Iris pigment epithelial cell (primary cell): ENCODE measurements around the gene SNED1.

Source experiments
- DNase-seq: peaks from one replicate; pipeline ENCODE4 v3.0.0-alpha.2; 2011; ENCODE audit warnings: low read depth

Gene SNED1

GRCh38 chr2:241129086-241129871 lies 130.9 kb downstream of the SNED1 start:
- DNase-seq = no peak

DNA sequence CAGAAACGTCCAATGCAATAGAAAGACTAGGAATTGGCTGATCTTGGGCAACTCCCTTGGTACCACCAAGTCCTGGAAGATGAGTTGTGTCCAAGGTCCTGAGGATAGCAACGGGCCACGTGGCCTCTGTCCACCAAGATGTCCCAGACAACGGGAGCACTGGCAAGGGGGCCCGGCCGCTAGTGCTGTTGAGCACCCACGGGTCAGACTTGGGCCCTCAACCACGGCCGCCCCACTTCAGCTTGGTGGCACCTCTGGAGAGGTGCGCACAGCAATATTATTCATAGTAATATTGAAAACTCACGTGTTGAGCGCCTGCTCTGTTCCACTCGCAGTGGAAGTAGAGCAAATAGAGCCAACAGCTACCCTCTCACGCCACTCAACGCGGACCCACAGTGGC lies 131.9 kb downstream of the SNED1 start:
- DNase-seq = no peak

- DNase-seq = no peak
Observed at GRCh38 chr2:241131531-241131930, 133.1 kb downstream of the SNED1 start.

GRCh38 chr2:241132538-241133435 lies 134.4 kb downstream of the SNED1 start:
- no peak for DNase-seq

GRCh38 chr2:241133436-241133820 lies 135.0 kb downstream of the SNED1 start:
- no peak for DNase-seq

- DNase-seq = no peak
Observed at GRCh38 chr2:241134711-241135110, 136.3 kb downstream of the SNED1 start.

- DNase-seq = no peak
Observed at GRCh38 chr2:241135737-241136136, 137.3 kb downstream of the SNED1 start.

- DNase-seq = no peak
Observed at GRCh38 chr2:241136191-241136590, 137.8 kb downstream of the SNED1 start.

DNA sequence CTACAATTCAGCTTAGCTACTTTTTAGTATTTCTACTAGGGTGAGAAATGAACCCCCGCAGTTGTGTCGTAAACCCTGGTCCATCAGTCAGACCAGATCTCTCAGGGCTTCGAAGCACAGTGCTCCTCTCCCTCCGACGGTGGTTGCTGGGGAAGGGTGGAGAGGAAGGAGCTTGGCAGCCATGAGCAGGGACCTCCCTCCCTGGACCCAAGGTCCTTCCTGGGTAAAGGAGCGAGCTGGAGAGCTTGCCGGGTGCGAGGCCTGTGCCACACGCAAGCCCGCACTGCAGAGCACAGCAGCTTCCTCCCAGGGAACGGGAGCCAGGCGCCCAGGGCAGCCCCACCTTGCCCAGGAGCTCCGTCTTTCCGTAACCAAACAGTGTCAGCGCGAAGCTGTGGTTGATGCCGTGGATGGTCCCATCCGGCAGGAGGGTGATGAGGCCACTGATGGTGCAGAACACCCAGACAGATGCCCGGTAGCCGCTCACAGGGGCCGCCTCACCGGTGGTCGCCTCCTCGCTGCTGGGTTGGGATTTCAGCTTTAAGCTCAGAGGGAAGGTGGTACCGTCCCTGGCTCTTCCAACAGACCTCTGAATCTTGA lies 138.3 kb downstream of the SNED1 start:
- no peak for DNase-seq

- DNase-seq = no peak
Observed at GRCh38 chr2:241137276-241138190, 139.1 kb downstream of the SNED1 start.

DNA sequence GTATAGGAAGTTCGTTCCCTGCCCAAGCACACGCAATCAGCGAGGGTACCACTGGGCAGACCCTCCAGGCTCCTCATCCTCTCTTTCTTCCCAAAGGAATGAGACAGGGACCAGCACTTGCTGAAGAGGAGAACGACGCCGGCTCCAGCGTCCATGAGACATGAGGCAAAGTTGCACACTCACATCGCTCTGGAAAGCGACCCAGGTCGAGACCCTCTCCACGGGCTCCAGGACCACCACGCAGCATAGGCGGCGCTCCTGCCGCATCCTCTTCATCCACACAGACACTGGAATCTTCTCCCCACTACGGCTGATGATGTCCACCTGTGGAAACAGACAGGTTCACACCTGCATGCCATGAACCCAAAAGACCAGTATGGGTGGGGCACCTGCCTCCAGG lies 140.1 kb downstream of the SNED1 start:
- DNase-seq = no peak

DNA sequence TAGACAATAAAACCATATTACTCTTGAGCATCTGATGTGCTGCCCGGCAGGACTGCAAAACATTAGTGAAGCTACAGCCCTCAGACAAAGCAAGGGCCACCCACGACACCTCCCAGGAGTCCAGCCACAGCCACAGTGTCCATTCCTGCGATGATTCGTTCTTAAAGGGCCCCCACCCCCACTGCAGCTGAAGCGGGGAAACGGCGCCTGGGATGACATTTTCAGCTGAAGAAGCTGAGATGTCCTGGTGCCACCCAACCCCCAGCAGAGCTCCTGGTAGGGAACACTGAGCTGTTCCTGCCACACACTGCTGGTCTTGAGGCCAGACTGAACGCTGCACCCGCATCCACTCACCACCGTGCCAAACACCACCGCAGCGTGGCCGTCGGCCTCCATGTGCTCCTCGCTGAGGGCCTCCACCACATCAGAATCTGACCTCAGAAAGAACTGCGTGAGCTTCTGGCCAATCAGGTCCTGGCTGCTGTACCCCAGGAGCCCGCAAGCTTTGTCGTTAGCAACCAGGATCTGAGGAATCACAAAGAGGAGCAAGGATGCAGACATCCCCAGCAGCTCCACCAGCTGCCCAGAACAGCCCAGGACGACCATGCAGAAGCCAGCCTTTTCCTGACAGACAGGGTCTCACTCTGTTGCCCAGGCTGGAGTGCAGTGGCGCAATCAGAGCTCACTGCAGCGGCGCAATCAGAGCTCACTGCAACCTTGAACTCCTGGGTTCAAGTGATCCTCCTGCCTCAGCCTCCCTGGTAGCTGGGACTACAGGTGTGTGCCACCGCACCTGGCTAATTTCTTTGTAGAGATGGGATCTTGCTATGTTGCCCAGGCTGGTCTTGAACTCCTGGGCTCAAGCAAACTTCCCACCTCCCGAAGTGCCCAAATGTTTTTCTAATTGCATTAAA lies 141.4 kb downstream of the SNED1 start:
- no peak for DNase-seq

DNA sequence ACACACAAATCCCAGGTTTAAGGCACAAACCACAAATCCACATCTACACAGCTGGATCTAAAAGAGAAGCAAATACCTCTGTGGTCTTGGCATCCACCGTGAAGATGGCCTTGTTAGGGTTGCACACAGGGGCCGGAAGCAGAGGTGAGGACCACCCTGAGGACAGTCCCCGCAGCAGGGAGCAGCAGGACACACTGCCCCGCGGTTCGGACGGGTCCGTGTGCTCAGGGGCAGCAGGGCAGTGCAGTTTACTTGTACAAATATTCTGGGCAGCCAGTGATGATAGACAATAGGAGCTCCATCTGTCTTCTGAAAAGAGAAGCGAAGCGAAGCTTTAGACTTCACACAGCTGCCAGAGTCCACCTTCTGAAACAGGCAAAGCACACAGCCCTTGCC lies 142.0 kb downstream of the SNED1 start:
- no peak for DNase-seq

DNA sequence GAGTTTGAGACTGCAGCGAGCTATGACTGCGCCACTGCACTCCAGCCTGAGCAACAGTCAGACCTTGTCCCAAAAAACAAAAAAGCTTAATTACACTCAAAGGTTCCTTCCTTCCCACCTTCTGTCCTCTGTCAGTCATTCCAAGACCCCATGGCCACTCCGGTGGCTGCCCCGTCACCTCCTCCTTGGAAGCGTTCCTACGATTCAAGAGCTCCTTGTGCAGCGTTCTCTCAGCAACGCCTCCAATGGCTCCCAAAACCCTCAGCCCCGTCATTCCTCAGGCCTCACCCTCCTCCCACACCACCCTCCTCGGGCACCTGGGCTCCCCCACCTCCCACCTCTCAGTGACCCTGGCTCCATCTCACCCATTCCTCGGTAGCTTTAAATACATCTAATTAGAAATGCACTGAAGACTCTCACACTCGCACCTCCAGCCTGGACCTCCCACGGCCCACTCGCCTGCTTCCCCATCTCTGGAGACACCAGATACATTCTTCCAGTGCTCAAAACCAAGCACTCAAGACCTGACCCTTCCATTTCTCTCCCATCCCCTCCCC lies 142.9 kb downstream of the SNED1 start:
- DNase-seq = no peak

DNA sequence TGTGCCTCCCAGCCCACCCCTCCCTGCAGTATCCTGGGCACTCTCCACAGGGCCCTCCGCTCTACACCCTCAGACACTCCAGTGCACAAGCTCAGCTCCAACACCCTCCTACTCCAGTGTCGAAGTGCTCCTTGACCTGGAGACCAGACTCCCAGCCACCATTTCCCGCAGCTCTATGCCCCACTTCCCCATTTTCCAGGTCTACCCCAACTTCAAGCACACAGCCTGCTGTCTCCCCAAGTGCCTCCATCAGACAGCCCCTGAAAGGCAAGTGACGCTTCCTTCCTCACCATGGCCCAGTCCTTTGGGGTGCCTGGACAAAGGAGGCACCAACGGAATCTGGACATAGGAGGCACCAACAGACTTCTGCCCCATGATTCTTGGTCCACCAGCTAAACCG lies 143.6 kb downstream of the SNED1 start:
- no peak for DNase-seq

DNA sequence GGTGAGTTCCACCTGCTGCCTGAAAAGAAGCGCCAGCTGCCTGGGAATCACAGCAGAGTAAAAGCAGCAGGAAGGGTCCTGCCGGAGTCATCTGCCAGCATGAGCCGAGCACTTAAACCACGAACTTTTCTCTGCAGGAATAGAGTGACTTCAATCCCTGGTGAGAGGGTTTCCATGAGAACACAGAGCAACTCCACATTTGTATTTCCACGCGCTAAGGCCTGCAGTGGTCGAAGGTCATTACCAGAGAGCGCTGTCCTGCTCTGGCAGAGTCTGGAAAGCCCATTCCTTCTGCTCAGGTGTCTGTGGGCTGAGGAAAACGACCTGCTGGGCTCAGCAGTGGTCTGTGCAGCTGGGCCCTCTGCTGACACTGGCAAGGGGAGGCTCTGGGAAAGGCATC lies 144.2 kb downstream of the SNED1 start:
- no peak for DNase-seq
